ENCODE data around the gene TMEM273.

Gene TMEM273

GRCh38 chr10:49123981-49124950, 63.9 kb downstream of the TMEM273 start:
- Mint-ChIP-seq H3K27ac (no peak overlapping the region), H3K27me3 (peaks cover 14 to 22% of the 10 kb centered on the region in 2 donors), H3K36me3 (no peaks in the 10 kb centered on the region), H3K9me3 (peaks cover 0 to 2% of the 10 kb centered on the region in 2 donors), H3K4me1 (peaks cover under 1 to 4% of the 10 kb centered on the region in 2 donors), H3K4me3 (no peak overlapping the region)
- DNase-seq (no peak), ATAC-seq (replicated peaks) (no peak)

DNA sequence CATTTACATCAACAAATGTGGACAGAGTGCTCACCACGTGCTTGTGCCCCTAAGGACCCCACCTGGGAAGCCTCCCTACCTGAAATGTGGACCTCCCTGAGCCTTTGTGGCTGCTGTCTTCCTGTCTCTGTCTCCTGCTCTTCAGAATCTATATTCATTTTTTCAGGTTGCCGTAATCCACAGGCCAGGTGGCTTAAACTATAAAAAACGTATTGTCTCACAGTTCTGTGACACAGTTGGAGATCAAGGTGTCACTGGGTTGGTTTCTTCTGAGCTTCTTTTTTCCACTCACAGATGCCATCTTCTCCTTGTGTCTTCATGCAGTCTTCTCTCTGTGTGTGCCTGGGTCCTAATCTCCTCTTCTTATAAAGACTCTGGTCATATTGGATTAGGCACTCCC, 67.3 kb downstream of the TMEM273 start:
- Mint-ChIP-seq H3K27me3 (peaks cover 6 to 13% of the 10 kb centered on the region in 2 donors), H3K4me1 (no peaks in the 10 kb centered on the region)
- no peak for ATAC-seq (replicated peaks)

GRCh38 chr10:49119746-49120145, 68.4 kb downstream of the TMEM273 start:
- Mint-ChIP-seq H3K27me3 (peaks cover 7 to 20% of the 10 kb centered on the region in 2 donors), H3K4me3 (no peak overlapping the region), H3K9me3 (peaks cover 0 to 2% of the 10 kb centered on the region in 2 donors), H3K4me1 (no peaks in the 10 kb centered on the region), H3K27ac (no peak overlapping the region), H3K36me3 (peaks cover 0 to 2% of the 10 kb centered on the region in 2 donors)
- DNase-seq (no peak), ATAC-seq (replicated peaks) (no peak)

More for the DNA sequence above, 67.3 kb downstream of the TMEM273 start:
- peaks cover 0 to 2% of the 10 kb centered on the region in 2 donors for H3K36me3 Mint-ChIP-seq
- H3K9me3 Mint-ChIP-seq = peaks cover 0 to 2% of the 10 kb centered on the region in 2 donors
- H3K4me3 Mint-ChIP-seq = no peak overlapping the region
- H3K27ac Mint-ChIP-seq = no peak overlapping the region
- no peak for DNase-seq

DNA sequence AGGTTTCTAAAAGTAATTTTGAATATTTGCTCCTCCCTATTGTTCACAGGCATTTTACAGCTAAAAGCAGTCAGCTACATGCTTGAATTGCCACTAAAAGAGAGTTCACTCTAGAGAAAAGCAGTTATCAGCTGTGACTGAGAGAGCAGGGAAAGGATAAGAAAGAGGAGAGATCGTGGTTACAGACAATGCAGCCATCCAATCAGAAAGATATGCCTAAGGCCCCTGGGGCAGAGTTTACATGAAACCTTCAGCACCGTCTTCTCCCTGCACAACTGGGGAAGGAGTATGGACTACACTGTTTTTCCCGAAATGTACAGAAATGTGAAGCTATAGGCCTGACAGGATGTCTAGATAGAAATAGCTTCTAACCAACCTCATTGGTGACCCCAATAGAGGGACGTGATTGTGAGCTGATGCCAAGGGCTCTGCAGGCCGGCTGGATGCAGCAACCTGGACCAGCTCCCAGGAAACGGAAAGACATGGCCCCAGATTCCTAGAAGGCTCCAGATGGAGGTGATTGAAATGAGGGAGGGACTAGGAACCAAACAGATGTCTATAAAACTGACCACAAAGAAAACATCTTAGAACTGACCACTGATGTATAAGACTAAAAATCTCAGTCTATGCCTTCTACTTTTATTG, 69.6 kb downstream of the TMEM273 start:
- Mint-ChIP-seq H3K27me3 (peaks cover 7 to 29% of the 10 kb centered on the region in 2 donors), H3K4me1 (no peaks in the 10 kb centered on the region), H3K9me3 (peaks cover 0 to 2% of the 10 kb centered on the region in 2 donors), H3K4me3 (no peak overlapping the region), H3K36me3 (peaks cover 0 to 2% of the 10 kb centered on the region in 2 donors), H3K27ac (no peak overlapping the region)
- no peak for ATAC-seq (replicated peaks)
- DNase-seq = no peak

- Mint-ChIP-seq H3K36me3 (peaks cover 0 to 2% of the 10 kb centered on the region in 2 donors), H3K4me1 (no peaks in the 10 kb centered on the region), H3K4me3 (no peak overlapping the region), H3K27me3 (peaks cover 7 to 30% of the 10 kb centered on the region in 2 donors), H3K9me3 (peaks cover 0 to 2% of the 10 kb centered on the region in 2 donors), H3K27ac (no peak overlapping the region)
- no peak for ATAC-seq (replicated peaks)
- DNase-seq = no peak
Measured at GRCh38 chr10:49117376-49118070, 70.7 kb downstream of the TMEM273 start.

- Mint-ChIP-seq H3K27ac (no peak overlapping the region), H3K27me3 (peaks cover 7 to 27% of the 10 kb centered on the region in 2 donors)
Measured at GRCh38 chr10:49116509-49117375, 71.4 kb downstream of the TMEM273 start.

GRCh38 chr10:49115796-49116508, 72.2 kb downstream of the TMEM273 start:
- Mint-ChIP-seq H3K27me3 (peaks cover 7 to 25% of the 10 kb centered on the region in 2 donors), H3K4me1 (no peaks in the 10 kb centered on the region), H3K9me3 (no peaks in the 10 kb centered on the region), H3K36me3 (peaks cover 0 to 2% of the 10 kb centered on the region in 2 donors), H3K4me3 (peak overlapping the region in 1 of 2 donors; percentile 14), H3K27ac (no peak overlapping the region)
- ATAC-seq (replicated peaks) = peak in 1 of 2 donors; percentile 42
- no peak for DNase-seq

More at GRCh38 chr10:49116509-49117375, 71.4 kb downstream of the TMEM273 start:
- H3K36me3 Mint-ChIP-seq = peaks cover 0 to 2% of the 10 kb centered on the region in 2 donors
- DNase-seq (no peak), ATAC-seq (replicated peaks) (no peak)
- H3K4me3 Mint-ChIP-seq = no peak overlapping the region
- no peaks in the 10 kb centered on the region for H3K4me1 Mint-ChIP-seq
- peaks cover 0 to 1% of the 10 kb centered on the region in 2 donors for H3K9me3 Mint-ChIP-seq

DNA sequence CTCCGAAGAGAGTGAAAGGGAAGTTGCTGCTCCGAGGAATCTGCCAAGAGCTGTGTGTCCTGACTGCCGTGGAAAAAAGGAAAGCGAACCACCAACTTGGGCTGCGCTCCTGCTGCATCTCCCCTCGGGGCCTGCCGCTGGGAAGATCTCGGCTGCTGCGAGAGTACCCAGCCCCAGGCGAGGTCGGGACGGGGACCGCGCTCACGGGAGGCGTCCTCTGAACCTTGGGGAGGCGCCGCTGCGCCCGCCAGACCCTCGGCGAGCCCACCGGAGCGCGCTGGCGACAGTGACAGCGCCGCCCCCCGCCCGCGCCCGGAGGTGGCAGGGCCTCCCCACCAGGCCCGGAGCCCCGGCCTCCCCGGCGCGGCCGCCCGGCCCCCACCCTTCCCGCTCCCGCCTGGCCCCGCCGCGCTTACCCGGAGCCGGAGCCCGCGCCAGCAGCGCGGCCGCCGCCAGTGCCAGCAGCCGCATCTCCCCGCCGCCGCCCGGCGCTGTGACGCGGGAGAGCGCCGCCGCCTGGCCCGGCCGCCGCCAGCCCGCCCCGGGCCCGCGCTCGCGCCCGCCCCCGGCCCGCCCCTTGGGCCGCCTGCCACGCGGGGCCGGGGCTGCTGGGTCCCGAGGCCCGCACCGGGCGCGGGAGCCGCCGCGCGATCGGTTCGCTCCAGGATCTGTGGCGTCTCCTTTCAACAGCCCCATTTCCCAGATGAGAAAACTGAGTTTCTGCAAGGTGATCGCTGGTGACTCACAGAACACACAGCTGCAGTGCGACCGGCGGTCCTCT, 73.0 kb downstream of the TMEM273 start, which contains the start of gene VSTM4:
Gene VSTM4, minus strand, starts transcription at position 508 of the 781 bp plus-strand sequence. Its CDS starts 37 bp downstream, at position 471.
- Mint-ChIP-seq H3K27me3 (peaks cover 7 to 25% of the 10 kb centered on the region in 2 donors), H3K27ac (no peak within 1 kb of the TSS), H3K9me3 (no peaks in the 10 kb centered on the region), H3K36me3 (peaks cover 0 to 2% of the 10 kb centered on the region in 2 donors), H3K4me1 (no peaks in the 10 kb centered on the region), H3K4me3 (peak within 1 kb of the TSS; percentile 64 to 73)
- ATAC-seq (replicated peaks) (peak; percentile 62 to 65), DNase-seq (no peak)

DNA sequence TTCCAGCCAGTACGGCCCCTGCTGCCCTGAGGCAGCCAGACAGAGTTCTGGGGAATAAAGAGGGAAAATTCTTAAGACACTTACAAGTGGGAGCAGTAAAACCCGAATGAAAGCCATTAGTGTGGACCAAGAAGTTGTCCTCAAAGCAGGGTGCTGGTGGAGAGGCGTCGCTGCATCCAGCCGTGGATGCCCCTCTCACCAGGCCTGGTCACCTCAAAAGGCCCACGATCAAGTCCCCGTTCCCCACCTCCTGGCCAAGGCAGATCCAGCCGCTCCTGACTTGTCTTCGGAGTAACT, 73.5 kb downstream of the TMEM273 start:
- H3K27me3 Mint-ChIP-seq = peaks cover 9 to 29% of the 10 kb centered on the region in 2 donors
- DNase-seq = no peak
- no peak overlapping the region for H3K27ac Mint-ChIP-seq
- no peak for ATAC-seq (replicated peaks)
- H3K4me3 Mint-ChIP-seq = peak overlapping the region; percentile 64 to 73
- H3K9me3 Mint-ChIP-seq = no peaks in the 10 kb centered on the region
- peaks cover 0 to 2% of the 10 kb centered on the region in 2 donors for H3K36me3 Mint-ChIP-seq
- no peaks in the 10 kb centered on the region for H3K4me1 Mint-ChIP-seq

DNA sequence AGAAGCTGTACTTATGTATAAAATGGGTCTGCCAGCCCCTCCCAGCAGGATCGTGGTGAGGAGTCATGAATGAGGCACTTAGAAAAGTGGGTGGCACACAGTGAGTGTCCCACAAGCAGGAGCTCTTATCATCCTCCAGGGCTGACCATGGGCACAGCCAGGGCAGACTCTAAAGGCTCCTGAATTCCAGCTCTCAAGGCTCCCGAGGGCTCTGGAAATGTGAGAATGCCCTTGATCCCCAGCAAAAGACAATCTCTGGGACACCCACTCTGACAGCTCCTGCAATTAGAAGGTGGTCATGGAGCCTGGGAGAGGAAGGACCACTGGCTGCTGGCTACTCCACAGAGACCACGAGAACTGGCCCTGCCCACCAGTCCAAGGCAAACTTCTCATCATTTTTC, 74.5 kb downstream of the TMEM273 start:
- H3K27ac Mint-ChIP-seq = no peak overlapping the region
- ATAC-seq (replicated peaks) (no peak), DNase-seq (no peak)
- H3K36me3 Mint-ChIP-seq = peaks cover 0 to 2% of the 10 kb centered on the region in 2 donors
- peaks cover 12 to 36% of the 10 kb centered on the region in 2 donors for H3K27me3 Mint-ChIP-seq
- H3K9me3 Mint-ChIP-seq = no peaks in the 10 kb centered on the region
- no peaks in the 10 kb centered on the region for H3K4me1 Mint-ChIP-seq
- no peak overlapping the region for H3K4me3 Mint-ChIP-seq

GRCh38 chr10:49112851-49113250, 75.3 kb downstream of the TMEM273 start:
- no peak for DNase-seq
- Mint-ChIP-seq H3K9me3 (no peaks in the 10 kb centered on the region), H3K4me1 (no peaks in the 10 kb centered on the region), H3K36me3 (peaks cover 0 to 2% of the 10 kb centered on the region in 2 donors), H3K27ac (no peak overlapping the region), H3K27me3 (peaks cover 12 to 39% of the 10 kb centered on the region in 2 donors), H3K4me3 (no peak overlapping the region)
- ATAC-seq (replicated peaks) = no peak

GRCh38 chr10:49112098-49112497, 76.1 kb downstream of the TMEM273 start:
- peaks cover 12 to 39% of the 10 kb centered on the region in 2 donors for H3K27me3 Mint-ChIP-seq
- no peak overlapping the region for H3K4me3 Mint-ChIP-seq
- no peak for DNase-seq
- H3K27ac Mint-ChIP-seq = no peak overlapping the region
- peaks cover 0 to 2% of the 10 kb centered on the region in 2 donors for H3K36me3 Mint-ChIP-seq
- no peaks in the 10 kb centered on the region for H3K4me1 Mint-ChIP-seq
- no peak for ATAC-seq (replicated peaks)
- H3K9me3 Mint-ChIP-seq = no peaks in the 10 kb centered on the region
